GM21447 (cell line): ENCODE results near the gene MYH11.
"Not testable (repeated sequence)": the region's sequence is repeated elsewhere in the genome, so short reads cannot be mapped to it uniquely, and the experiment has no call there.

Source experiments
- ATAC-seq: cut with Tn5 transposase; IDR thresholded peaks from one replicate; pipeline ENCODE4 v1.9.1; 2021; ENCODE audit not compliant: unreplicated experiment

The MYH11 gene

GRCh38 chr16:15757077-15757386, 99.8 kb downstream of the MYH11 start:
- no peak for ATAC-seq

DNA sequence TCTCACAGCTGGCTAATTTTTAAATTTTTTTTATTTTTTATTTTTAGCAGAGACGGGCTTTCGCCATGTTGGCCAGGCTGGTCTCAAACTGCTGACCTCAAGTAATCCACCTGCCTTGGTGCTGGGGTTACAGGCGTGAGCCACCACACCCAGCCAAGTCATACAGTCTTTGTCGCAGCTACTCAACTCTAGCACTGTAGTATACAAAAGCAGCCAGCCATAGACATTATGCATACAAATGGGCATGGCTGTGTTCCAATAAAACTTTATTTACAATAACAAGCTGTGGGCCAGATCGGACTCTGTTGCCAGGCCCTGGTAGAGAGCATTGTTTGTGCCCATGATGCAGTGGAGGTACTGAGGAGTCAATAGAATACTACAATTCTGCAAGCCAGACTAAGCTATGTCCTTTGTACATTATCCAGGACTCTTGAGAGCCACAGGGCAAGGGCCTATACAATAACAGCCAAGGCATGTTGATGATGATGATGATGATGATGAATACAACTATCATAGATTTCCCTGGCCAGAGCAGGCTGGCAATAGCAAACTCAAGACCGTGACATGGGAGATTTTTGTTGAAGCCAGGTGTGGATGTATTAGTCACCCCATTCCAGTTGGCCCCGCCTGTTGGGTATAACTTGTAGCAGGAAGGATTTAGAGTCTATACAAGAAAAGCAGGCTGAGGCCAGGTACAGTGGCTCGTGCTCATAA, 101.8 kb downstream of the MYH11 start:
- ATAC-seq, result no peak

DNA sequence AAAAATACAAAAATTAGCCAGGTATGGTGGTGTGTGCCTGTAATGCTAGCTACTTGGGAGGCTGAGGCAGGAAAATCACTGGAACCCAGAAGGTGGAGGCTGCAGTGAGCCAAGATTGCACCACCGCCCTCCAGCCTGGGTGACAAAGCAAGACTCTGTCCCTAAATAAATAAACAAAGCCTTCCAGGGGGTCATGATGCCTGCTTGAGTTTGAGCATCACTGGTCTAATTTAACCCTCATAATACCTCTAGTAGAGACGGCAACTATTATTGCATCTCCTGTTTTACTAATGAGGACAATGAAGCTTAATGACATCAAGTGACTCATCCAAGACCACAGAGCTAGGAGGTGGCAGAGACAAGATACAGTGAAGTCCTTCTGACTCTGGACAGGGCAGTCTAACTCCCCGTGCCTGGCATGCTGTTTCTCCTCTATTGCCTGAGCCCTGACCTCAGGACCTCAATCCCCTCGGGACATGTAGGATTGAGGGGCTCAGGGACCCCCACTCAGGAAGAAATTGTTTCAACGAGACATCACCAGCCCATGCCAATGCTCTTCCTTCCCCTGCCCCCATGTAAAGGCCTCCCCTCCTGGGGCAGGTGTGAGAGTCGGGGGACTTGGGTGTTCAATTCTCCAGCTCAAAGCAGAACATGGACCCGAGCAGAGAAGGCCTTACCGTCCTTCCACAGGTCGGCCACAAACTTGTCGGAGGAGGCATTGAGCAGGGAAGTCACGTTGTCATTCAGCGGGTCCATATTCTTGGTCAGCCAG, 103.9 kb downstream of the MYH11 start:
- ATAC-seq, result no peak

DNA sequence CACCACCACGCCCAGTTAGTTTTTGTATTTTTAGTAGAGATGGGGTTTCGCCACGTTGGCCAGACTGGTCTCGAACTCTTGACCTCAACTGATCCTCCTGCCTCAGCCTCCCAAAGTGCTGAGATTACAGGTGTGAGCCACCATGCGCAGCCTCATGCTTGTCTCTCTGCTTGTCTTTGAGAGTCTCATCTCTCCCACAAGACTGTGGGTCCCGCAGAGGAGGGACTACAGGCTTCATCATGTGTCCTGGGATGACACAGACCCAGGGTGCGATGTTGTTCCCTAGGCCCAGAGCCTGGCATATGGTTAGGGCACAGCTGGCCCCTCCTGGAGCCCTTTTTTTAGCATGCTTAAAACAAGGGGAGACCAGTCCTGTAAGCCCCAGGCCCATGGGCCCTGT, 104.9 kb downstream of the MYH11 start:
- no peak for ATAC-seq

DNA sequence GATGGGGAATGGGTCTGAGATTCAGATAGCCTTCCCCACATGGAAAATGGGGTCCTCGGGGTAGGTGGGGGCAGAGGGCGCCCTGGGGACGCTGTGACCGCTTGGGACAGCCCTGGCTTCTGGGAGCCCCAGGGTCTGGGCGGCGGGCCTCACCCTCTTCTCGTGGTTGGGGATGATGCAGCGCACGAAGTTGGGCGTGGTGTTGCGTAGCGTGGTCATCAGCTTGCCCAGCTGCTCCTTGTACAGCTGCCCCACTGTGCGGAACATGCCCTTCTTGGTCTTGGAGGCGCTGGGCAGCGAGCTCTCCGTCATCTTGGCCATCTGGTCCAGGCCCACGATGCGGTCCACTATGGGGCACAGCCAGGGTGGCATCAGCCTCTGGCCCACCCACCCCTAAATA, 106.8 kb downstream of the MYH11 start:
- ATAC-seq, result no peak

- no peak for ATAC-seq
Measured at GRCh38 chr16:15749371-15749770, 107.5 kb downstream of the MYH11 start.

- no peak for ATAC-seq
Measured at GRCh38 chr16:15748654-15749053, 108.2 kb downstream of the MYH11 start.

GRCh38 chr16:15747937-15748336, 108.9 kb downstream of the MYH11 start:
- no peak for ATAC-seq

DNA sequence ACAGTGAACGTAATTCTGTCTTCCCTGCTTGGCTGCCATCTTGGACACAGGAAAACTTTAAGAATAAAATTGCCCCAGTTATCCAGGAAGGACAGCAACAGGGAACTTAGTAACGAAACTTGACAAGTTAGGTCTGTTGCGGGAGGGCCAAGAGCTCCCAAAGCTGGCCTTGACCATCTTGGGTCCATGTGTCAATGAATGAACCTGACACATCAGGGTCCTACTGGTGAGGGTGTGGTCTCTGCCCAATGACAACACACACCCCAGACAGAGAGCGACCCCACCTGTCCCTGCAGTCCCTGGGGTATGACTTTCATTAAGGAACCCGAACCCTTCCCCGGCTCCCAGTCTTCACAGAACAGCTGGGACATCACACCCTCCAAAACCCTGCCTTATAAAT, 110.5 kb downstream of the MYH11 start:
- no peak for ATAC-seq

DNA sequence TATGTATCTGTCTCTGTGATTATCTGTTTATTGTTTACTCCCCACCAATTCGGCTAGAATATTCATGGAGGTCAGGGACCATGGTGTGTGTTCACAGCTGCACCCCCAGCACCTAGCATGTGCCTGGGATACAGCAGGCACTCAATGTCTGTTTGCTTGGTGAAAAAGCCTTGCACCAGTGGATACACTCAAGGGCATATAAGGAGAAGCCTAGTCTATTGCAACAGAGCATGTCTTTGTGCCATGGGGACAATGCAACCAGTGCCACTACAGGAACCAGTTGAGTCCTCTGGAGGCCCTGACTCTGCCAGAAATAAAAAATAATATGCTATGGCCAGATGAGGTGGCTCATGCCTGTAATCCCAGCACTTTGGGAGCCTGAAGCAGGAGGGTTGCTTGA, 113.2 kb downstream of the MYH11 start:
- ATAC-seq, result no peak

DNA sequence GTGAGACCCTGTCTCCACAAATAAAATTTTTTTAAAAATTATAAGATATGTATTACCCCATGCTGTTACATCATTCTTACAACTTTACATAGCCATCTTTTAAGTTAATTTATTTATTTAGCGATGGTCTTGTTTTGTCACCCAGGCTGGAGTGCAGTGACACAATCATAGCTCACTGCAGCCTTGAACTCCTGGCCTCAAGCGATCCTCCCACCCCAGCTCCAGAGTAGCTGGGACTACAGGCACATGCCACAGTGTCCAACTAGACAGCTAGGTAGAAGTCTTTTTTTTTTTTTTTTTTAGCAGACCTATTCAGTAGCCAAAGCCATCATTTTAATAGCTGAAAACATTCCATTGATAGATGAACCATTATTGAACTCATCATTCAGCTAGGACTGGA, 114.1 kb downstream of the MYH11 start:
- ATAC-seq, result no peak

GRCh38 chr16:15741207-15741871, 115.5 kb downstream of the MYH11 start:
- ATAC-seq, result no peak

DNA sequence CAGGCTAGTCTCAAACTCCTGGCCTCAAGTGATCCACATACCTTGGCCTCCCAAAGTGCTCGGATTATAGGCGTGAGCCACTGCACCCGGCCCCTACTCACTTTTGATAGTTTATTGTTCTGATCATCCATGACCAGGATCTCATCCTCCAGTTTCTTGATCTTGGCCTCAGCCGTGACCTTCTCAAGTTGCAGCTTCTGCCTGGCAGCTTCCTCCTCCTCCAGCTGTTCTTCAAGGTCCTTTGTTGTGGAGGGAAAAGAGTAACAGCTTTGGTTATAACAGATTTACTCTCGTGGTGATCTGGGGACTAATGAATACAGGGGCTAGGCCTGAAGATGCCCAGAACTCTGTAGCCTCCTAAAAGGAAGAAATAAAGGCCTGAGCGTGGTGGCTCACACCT, 116.9 kb downstream of the MYH11 start:
- no peak for ATAC-seq

- ATAC-seq, result no peak
Measured at GRCh38 chr16:15739464-15739863, 117.4 kb downstream of the MYH11 start.

DNA sequence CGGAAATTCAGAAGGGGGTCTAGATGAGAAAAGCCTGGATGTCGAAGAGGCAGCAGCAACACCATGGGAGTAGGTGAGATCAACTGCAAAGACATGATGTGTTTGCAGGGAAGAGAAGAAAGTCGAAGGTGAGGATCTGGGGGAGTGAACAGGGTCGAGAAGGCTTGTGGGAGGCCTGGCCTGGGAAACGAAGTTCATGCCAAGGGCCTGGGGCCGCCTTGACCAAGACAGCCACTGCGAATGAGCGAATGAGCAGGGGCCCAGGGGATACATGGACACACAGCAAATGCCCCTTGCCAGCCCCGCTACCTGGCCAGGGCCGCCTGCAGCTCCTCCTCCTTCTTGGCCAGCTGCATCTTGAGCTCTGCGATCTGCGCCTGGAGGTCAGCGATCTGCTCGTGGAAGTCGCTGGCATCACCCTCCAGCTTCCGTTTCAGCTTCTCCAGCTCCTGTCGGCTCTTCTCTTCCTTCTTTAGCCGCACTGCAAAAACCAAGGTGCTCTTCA, 119.6 kb downstream of the MYH11 start:
- ATAC-seq, result no peak

GRCh38 chr16:15736529-15736928, 120.3 kb downstream of the MYH11 start:
- ATAC-seq, result no peak

- no peak for ATAC-seq
Measured at GRCh38 chr16:15735610-15736009, 121.2 kb downstream of the MYH11 start.

- ATAC-seq, result no peak
Measured at GRCh38 chr16:15732416-15732815, 124.4 kb downstream of the MYH11 start.

DNA sequence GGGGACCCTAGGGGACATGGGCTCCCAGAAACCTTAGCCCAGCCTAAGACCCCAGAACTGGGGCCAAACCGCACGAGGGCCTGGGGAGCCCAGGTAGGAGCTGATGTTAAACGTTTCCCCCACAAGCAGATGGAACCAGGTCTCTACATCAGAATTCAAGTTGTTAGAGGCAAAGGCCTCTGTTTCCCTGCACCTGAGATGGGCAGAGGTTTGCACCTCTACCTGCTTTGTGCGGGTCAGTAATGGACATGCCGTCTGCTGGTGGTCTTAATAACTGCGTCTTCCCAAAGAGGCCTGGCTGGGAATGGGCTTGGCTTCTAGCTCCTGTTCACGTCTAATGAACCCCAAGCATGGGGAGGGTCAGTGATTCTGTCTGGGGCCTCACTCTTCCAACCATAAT, 127.7 kb downstream of the MYH11 start:
- ATAC-seq, result no peak

GRCh38 chr16:15727697-15728096, 129.1 kb downstream of the MYH11 start:
- not testable (repeated sequence) for ATAC-seq

- no peak for ATAC-seq
Measured at GRCh38 chr16:15726715-15727114, 130.1 kb downstream of the MYH11 start.

DNA sequence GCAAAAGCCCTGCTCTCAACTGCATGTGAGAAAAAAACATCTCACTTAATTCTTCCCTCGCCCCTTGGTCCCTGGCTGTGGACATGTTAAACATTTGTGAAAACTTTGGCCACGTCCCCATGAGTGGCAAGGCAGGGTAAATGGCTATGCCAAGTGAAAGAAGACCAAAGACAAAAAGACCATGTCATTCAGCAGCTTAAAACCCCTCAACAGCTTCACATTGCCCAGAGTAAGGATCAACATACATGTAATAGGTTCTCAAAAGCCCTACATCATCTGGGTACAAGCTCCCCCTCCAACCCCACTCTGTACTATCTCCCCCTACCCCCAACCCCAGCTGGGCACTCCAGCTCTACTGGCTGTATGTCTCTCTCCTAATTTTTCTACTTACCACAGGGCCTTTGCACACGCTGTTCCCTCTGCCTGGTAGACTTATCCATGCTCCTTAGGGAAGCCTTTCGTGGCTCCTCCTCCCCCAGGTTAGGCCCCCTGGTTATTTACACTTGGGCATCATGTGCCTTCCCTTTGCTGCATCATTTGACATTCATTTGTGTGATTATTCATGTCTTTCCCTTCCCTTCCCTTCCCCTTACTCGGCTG, 131.1 kb downstream of the MYH11 start:
- ATAC-seq, result no peak
